ENCODE data around the gene GTSE1.
A peak's percentile ranks its signal among the peaks of the same experiment; 100 is the strongest.

The GTSE1 gene

DNA sequence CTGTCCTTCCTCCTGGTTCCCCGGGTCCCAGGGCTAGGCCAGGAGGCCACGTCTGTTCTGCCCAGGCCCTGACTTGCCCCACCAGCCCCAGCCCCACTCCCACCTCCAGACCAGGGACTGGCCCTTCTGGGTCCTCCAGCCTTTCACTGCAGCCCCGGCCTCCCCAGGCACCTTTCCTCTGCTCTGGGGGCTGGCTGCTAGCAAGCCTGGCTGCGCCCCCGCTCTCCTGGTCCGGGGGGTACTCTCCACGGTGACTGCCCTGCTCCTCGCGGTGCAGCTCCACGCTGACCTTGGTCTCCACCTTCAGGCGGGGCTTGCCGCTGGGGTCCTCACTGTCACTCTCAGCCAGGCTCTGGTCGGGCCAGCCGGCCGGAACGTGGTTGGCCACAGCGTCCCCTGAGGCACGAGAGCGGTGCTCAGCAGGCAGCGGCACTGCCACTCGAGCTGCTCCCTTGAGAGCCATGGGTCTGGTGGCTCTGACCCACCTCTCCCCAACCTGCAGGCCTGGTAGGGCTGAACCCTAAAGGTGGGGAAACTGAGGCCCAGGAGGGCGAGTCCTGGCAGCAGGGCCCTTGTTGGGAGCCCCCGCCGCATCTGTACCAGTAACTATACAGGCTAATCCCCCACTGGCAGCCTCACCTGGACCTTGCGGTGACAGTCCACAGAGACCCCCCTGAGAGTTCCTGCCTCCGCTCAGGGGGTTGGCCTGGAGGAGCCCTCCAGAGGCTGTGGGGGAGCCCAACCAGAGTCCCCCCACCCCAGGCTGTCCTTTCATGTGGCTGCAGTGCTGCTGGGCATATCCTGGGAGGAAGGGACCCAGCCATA lies 67.9 kb downstream of the GTSE1 start:
- no peak for DNase-seq (ENCODE audit: low read depth, low spot score)

DNA sequence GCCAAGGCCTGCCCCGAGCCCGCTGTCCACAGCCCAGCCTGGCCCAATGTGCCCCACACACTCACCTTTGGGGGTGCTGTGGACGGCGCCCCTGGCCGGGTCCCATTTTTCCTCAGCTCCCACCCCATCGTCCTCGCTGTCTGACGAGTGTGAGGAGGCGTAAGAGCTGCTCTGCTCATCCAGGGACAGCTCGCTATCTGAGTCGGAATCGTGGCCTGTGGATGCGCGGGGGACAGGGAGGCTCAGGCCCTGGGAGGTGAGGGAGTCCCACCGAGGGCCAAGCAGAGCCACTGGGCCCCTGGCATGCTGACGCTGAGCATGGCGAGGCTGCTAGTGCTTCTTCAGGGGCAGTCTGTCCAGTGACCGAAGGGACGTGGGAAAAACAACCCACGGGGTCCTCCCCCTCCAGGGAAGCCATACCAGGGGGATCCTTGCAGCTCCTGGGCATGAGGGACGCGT lies 68.5 kb downstream of the GTSE1 start:
- no peak for DNase-seq (ENCODE audit: low read depth, low spot score)

DNA sequence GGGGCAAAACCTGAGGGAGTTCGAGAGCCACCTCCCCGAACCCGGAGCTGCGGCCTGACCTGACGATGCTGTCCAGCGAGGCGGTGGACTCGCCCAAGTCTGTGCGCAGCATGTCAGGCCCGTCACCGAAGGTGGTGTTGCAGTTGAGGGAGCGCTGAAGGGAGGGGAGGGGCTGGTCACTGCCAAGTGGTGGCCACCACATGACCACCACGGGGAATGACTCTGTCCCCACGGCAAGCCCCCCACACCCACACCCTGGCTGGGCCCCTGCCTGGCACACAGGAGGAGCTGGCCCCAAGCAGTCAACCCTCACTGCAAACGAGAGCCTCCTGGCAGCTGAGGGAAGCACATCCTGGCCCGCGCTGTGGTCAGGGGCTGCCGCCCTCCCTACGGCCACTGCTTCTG lies 69.7 kb downstream of the GTSE1 start:
- DNase-seq (ENCODE audit: low read depth, low spot score), result no peak

DNA sequence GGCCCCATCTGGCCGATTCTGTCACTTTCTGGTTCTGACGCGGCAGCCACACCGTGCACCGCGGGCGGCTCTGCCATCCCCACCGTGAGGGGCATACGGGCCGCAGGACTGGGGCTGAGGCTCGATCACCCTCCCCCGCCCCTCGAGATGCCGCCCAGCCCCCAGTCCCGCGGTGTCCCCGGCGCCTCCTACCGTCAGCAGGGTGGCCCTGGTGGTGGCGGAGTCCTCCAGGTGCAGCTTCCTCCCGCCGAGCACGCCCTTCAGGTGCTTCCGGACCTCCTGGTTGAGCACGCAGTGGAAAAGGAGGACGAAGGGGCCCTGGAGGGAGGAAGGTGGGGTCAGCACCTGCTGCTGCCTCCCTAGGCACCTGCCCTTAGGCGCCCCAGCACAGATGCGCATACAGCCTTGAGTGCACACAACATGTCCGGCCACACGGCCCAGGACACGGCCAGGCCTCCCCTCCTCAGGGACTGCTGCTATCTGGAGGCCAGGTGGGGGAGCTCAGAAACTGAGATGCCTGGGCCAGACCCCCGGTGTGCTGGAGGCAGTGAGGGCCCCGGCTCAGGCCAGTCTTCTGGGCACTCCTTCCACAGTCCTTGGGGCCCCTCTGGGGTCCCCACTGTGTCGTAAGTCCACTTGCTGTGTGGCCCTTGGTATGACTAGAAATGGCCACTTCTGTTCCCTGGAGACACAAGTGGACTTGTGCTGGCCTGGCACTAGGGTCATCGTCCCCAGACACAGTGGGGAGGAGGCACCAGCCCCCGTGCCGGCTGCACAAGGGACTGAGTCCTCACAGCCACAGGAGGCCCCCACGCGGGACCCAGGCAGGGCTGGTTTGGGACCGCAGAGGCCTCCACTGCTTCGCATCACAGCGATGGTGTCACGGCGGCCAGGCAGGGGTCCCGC lies 70.4 kb downstream of the GTSE1 start:
- DNase-seq (ENCODE audit: low read depth, low spot score), result no peak

DNA sequence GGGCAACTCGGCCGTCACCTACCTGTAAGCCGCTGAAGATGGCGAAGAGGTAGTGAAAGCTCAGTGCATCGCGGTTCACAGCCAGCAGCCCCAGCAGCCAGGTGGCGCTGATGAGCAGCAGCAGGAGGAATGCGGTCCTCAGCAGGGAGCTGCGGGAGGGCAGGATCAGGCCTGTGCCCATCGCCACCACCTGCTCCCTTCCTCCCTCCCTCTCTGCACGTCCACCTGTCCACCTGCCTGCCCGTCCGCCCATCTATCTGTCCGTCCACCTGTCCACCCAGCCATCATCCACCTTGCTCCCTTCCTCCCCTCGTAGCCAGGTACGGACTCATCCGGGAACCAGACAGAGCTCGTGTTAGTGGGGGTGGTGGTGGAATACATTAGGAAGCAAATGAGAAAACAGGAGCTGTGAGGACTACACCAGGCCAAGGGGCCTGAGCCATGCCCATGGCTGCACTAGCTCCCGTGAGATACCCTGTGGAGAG lies 71.1 kb downstream of the GTSE1 start:
- peak; percentile 22 for DNase-seq (ENCODE audit: low read depth, low spot score)

DNA sequence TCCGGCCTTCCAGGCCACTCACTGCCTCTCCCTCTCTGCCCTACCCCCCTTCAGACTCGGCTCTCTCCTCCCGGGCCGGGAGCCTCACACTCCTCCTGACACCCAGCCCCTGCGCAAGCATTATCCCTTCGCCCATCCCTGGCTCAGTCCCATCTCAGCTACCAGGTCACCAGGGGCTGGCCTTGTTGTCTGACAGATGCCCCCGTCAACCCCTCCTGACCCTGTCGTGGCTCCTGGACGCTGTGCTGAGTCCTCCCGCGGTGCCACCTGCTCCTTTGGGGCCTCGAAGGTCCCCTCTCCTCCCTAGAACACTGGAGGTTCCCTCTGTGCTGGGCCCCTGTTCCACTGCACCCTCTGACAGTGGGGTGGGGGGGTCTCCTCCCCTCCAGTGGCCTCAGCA lies 71.8 kb downstream of the GTSE1 start:
- no peak for DNase-seq (ENCODE audit: low read depth, low spot score)

DNA sequence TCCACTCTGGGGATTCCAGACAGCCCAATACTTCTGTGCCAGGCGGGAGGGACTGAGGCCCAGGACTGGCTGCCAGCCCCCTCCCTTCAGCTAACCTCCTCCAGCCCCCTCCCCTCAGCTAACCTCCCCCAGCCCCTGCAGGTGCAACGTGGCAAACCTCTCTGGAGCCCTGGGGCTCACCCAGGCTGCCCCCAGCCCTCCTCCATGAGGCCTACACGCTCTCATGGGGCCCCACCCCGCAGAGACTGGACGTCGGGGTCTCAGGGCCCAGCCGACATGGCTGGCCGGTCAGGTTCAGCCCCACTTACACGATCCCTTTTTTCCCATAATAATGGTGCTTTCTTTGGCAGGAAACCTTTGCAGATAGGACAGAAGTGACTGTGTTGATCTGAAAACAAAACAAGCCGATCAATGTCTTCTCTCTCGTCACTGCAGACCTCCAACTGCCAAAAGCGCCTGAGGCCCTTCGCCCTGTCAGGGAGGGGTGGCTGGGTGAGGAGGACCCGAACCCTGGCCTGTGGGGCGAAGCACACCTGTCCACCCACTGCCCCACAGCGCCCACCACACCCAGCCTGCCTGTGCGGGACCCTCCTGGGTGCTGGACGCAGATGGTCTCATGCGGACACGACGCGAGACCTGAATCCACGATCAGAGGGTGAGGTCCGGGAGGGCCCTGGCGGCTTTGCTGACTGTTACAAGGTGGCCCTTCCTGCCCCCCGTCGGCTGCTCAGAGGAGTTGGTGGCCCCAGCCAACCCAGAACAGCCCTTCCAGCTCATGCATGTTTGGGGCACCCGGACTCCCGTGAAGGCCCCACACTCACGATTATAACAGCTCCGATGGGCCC lies 72.4 kb downstream of the GTSE1 start:
- DNase-seq (ENCODE audit: low read depth, low spot score), result no peak

DNA sequence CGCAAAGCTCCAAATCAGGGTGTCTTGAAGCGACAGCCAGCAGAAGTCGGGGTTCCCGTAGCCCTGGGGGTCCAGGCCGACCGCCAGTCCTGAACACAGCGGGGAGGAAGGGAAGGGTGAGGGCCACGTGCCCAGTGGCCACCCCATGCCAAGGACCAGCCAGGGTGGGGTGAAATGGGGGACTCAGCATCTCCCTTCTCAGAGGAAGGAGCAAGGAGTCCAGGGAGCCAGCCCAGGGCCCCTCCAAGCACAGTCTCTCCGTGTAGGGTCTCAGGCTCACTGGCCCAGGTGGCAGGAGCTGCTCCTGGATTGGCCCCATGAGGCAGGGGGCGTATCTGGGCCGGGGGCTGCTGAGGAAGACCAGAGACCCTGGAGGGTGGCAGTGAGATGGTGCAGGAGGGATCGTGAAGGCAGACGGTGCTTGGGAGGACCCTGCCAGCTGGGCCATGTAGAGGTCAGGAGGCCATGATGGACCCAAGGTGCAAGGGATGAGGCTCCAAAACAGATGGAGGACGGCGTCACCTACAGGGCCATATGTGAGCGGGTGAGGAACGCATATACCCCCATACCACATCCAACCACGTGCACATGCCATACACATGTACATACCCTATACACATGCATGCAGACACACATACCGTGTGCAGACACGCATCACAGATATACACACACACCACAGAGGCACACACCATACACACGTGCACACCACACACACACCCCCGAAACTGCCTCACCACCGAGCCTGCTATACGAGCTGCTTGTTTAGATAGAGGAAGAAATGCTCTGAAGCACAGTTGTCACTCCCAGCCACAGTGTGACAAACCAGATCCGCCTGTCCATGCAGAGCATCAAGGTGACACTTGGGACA lies 73.3 kb downstream of the GTSE1 start:
- no peak for DNase-seq (ENCODE audit: low read depth, low spot score)

DNA sequence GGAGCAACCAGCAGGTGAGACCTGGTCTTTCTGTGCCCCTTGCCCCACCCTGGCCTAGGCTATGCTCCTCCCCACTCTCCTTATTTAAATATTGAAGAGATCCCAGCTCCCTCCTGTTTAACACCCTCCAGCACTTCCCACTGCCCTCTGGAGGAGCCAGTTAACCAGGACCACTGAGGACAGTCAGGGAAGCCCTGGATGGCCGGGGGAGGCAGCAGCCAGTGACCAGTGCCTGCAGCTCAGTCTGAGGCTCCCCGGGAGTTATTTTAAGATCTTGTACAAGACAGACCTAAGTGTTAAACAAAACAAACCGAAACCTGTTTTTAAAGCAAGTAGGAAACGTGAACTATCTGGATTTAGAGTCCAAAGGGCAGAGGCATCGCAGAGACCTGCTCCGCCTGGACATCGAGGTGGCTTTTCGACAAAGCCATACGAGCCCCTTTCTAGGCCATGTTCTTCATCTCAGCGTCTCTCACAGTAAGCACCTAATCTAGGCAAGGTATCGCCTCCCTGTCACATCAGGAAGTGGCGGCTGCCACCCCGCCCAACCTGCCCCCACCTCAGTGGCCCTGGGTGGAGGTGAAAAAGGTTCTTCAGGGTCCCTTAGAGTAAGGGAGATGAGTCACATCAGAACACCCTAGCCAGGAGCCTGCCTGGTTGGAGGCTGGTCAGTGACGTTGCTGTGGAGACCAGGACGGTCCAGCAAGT lies 74.1 kb downstream of the GTSE1 start:
- no peak for DNase-seq (ENCODE audit: low read depth, low spot score)

DNA sequence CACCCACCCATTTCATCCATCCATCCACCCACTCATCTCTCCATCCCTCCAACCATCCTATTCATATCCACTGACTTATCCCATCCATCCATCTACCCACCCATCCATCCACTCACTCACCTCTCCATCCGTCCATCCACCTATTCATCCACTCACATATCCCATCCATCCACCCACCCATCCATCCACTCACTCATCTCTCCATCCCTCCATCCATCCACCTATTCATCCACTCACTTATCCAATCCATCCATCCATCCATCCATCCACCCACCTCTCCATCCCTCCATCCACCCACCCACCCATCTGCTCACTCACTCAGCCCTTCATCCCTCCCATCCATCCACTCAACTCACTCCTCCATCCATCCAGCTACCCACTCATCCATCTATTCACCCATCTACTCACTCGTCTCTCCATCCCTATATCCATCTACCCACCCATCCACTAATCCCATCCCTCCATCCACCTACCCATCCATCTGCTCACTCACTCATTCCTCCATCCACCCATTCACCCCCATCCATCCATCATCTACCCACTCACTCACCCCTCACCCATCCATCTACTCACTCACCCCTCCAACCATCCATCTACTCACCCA lies 75.1 kb downstream of the GTSE1 start:
- DNase-seq (ENCODE audit: low read depth, low spot score), result no peak

DNA sequence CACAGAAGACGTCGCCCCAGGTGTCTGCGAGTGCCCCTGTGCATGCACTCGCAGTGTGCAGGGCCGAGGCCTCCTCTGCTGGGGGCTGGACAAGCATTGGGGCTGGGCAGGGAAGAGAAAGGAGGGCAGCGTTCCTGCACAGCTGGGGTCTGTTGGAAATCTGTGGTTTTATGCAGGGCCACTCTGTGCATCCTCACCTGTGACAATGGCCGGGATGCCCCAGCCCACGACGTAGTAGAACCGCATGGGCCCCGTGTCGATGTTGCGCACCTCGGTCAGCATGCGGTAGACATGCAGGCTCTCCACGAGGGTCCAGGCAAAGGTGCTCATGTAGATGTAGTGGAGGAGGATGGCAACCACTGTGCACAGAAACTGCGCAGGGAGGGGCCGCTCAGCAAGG lies 76.0 kb downstream of the GTSE1 start:
- no peak for DNase-seq (ENCODE audit: low read depth, low spot score)

DNA sequence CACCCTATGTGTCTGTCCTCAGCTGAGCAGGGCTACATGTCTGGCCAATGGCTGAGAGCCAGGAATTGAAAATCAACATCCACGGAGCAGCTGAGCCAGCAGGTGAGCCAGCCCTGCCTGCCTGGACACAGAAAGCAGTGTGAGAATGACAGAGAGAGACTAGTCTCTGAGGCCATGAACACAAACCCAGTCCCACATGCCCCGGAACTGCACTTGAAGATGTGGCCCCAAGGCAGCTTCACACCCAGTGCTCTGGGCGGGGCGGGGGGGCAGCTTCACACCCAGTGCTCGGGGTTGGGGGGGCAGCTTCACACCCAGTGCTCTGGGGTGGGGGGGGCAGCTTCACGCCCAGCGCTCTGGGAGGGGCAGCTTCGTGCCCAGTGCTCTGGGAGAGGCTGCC lies 76.5 kb downstream of the GTSE1 start:
- no peak for DNase-seq (ENCODE audit: low read depth, low spot score)

DNA sequence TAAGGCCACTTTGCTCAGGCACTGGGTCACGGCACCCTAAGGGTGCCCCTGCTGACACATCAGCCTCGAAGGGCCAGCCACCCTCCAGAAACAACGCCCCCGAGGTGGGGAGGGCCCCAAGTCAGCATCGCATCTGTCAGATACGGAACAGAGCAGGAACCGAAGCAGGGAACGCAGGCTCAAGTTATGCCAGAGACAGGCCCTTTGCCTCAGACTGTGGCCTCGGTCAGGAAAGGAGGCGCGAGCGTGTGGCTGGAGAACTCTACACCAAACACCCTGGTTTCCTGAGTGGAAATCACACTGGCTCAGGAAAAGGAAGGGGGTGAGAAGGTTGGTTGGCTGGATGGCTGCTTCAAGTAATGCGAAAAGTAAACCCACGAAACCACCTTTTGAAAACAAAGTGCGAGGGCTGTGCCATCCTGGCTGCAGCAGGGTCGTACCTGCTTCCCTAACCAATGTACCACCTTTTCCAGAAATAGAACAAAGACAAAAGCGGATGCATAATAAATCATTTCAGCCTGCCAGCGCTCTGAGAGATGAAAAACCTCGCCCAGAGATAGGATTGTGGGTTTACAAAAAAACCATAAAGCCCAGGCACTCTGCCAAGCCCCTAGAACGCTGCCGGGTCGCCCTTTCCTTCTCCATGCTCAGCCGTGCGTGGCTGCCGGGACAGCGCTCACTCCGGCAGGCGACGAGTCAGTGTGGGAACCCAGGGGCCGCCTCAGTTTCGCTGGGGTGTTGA lies 77.4 kb downstream of the GTSE1 start:
- no peak for DNase-seq (ENCODE audit: low read depth, low spot score)

DNA sequence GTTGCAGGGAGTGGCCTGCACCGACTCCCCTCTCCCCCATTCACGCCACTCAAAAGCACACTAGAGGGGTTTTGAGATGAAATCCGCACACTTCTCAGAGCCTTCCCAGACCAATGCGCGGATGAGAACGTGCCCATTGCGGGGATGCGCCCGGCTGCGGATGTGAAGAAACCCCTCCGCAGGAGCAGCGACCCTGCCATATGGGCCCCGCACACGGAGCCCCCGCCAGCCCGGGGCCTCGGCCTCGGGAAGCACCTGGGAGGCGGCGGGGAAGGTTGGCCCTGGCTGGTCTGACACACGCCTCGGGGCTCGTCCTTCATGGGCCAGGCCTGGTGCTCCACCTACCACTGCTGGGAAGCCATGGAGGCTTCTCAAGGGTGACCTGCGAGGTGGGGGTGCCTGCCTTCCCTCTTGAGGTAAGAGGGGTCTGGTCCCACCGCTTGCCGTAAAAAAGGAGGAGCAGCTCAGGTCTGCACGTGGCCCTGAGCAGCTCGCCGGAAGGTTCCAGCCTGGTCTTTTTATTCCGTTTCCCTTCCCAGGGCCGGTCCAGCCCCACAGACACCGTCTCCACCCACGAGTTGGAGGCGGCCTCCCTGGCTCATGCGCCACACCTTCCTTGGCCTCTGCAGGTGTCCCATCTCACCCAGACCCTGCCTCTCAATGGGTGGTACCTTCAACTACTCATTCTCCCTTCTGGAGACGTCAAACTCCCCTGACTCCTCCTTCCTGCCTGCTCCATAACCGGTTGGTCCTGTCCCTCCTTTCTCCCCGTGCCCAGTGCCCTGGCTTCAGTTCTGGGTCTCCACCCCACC lies 78.2 kb downstream of the GTSE1 start:
- DNase-seq (ENCODE audit: low read depth, low spot score), result no peak

DNA sequence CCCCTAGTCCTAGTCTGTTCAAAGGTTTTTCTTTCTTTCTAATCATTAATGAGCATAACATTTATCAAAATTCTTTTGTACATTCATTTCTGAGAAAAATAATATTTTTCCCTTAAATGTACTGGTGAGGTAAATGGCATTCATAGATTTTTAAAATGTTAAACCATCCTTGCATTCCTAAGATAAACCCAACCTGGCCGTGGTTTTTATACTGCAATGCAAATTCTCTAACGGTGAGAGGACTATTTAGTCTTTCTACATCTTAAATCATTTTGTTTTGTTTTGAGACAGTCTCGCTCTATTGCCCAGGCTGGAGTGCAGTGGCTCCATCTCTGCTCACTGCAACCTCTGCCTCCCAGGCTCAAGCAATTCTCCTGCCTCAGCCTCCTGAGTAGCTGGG lies 79.4 kb downstream of the GTSE1 start:
- DNase-seq (ENCODE audit: low read depth, low spot score), result no peak

DNA sequence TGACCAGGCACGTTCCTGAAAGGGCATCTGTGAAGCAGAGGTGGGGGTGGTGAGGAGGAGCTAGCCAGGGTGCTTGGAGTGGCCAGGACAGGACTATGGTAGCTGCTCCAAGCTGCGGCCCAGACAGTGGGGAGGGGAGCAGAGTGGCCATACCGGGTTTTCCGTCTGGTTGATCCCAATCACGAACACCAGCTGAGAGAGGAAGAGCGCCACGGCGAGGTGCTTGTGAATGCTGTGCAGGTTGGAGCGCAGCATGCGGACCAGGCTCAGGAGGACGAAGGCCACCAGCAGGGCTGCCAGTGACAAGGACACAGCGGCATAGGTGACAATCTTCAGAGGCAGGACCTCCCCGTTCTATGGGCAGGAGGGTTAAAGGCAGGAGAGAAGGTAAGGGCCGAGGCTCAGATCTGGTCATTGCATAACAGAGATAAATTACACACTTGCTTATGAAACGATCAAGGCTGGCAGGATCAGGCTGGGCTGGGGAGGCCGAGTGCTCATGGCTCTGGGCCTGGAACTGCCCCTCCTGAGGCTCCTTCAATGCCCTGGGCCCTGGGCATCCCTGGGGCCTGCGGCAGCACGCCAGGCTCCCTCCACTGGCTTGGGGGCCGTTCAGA lies 80.3 kb downstream of the GTSE1 start:
- DNase-seq (ENCODE audit: low read depth, low spot score), result no peak

Data from activated CD4-positive, CD25-positive, alpha-beta regulatory T cell treated with anti-CD3 and anti-CD28 coated beads, Interleukin-2, amount 50 U/mL, for 16 hours (primary cell).